Embryonic facial prominence (tissue), 1 donor: ENCODE results near the gene ETS1.
A peak's percentile ranks its signal among the peaks of the same experiment; 100 is the strongest.
"Not testable (repeated sequence)": the region's sequence is repeated elsewhere in the genome, so short reads cannot be mapped to it uniquely, and the experiment has no call there.

Experiments
- DNase-seq: peaks from one replicate; pipeline ENCODE4 v3.0.0-alpha.2; 2016; ENCODE audit errors: extremely low spot score

Gene ETS1

GRCh38 chr11:128465531-128465930, 121.8 kb downstream of the ETS1 start:
- no peak for DNase-seq

- DNase-seq: no peak
Measured at GRCh38 chr11:128464878-128465450, 122.4 kb downstream of the ETS1 start.

DNA sequence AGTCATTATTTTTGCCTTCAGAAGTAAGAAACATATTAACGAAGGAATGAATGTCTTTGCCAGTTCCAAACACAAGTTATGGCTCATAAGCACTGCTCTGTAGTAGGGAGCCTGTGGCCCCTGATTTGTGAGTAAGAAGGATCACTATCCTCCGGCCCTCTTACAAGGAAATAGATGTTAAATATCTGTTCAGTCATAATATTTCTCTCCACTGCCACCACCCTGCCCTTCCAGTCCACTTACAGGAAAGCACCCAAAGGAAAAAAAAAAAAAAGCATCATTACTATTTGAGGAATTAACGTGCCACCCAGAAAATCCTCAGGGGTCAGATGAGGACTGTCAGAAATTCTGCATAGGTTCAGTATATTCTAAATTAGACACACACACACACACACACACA, 123.4 kb downstream of the ETS1 start:
- no peak for DNase-seq

DNA sequence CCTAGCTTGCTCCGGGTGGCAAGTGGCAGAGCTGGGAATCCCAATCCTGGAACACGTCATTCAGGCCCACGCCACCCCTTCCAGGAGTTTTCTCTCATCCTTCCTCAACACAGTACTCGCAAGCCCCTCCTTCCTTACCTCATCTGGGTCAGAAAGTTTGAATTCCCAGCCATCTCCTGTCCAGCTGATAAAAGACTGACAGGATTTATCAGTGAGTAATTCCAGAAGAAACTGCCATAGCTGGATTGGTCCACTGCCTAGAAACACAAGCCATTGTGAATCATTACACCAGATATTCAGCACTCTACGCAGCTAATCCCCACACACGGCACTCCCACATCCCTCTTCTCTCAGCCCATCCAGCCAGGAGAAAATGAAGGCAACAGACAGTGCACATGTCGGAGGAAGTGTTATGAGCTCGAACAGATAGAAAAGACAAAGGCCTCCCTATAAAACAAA, 124.0 kb downstream of the ETS1 start:
- no peak for DNase-seq

GRCh38 chr11:128462922-128463321, 124.4 kb downstream of the ETS1 start:
- no peak for DNase-seq

DNA sequence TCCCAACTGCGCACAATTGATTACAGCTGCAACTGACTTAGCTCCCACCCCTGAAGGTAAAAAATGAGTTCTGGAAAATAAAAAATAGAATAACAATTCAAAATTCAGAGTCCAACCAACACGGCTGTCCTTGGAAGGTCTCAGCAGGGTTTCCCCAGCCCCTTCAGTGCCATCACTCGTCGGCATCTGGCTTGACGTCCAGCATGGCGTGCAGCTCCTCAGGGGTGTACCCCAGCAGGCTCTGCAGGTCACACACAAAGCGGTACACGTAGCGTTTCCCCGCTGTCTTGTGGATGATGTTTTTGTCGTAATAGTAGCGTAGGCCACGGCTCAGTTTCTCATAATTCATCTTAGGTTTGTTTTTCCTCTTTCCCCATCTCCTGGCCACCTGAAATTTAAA, 125.2 kb downstream of the ETS1 start:
- no peak for DNase-seq

DNA sequence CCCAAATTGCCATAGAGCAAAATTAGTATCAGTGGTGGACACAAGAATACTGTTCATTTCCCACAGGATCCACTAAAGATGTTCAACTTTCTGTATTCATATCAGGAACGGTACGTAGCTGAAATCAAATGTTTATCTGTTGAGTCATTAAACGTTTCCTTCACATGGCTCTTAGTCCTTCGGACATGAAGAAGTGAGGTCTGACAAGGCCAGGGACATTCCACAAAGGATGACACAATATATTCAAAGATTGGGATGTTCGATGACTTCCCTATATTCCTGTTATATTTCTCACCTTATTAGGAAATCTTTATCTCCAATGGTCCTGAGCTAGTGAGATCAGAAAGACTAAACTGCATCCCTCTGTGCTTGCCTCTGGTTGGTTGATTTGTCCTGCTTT, 129.0 kb downstream of the ETS1 start:
- no peak for DNase-seq

GRCh38 chr11:128457874-128458273, 129.5 kb downstream of the ETS1 start:
- DNase-seq: no peak

- no peak for DNase-seq
Measured at GRCh38 chr11:128456566-128457268, 130.6 kb downstream of the ETS1 start.

- DNase-seq: no peak
Measured at GRCh38 chr11:128455766-128456165, 131.6 kb downstream of the ETS1 start.

DNA sequence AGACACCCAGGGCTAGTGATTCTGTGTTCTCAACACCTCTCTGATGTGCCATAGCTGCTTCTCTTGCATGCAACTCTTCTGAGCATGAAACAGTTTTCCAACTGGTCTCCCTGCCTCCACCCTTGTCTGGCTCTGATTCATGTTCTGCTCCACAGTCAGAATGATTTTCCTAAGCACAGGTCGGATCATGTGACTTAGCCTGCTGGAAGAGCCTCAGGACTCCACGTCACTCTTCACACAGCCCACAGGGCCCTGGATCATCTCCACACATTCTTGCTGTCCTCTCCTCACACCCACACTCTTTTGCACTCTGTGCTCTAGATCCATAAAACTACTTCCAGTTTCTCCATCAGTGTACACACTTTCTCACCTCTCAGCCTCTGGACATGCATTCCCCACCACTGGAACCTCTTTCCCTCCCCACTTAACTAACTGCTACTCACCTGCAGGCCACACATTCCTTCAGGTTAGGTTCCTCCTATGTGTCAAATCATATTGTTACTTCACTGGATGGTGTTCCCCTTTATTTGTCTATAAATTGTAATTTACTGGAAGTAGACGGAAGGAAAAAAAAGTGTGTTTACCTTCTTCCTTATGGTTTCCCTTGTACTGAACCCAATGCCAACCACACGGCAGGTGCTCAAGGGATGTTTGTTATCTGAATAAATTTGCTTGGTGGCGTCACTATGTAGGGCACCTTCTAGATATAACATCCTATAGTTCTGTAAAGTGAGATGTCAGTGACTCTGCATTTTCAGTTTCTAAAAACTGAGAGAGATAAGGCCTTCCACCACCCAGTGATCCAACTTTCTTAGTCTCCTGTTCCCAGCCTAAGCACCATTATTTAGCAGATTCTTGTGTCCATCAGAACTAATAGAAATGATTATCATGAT, 133.7 kb downstream of the ETS1 start:
- no peak for DNase-seq

DNA sequence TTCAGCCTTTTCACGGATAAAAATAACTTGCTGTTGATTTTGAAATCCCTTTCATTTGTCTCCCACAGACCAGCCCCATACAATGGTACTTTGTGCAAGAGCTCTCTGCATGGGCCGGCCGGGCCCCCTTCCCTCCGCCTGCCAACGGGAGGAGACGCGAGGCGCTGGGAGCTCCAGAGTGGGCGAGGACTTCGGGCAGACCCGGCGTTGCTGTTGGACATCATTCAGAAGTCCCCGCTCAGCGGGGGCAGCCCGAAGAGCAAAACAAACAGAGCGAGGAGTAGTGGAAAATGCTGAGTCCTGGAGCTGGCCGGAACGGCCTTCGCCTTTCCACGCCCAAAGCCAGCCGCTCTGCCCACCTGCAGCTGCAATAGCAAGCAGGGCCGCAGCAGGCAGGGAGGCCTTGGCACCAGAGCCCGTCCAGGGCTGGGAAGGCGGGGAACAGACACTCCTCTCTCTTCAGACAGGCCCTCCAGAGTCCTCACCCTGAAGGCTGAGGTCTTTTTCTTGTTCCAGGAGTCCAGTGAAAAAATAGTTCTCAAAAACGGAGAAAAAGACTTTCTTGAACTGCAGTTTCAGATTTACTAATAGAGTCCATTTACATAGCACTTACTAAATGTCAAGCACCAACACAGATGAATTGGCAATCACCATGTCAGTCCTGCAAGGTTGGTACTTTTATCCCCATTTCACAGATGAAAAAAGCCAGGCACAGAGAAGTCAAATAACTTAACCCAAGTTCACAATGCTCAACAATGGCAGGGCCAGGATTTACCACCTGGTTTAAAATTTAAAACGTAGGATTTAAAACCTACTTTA, 135.5 kb downstream of the ETS1 start:
- peak; percentile 22 for DNase-seq

GRCh38 chr11:128450882-128451651, 136.3 kb downstream of the ETS1 start:
- DNase-seq: no peak

DNA sequence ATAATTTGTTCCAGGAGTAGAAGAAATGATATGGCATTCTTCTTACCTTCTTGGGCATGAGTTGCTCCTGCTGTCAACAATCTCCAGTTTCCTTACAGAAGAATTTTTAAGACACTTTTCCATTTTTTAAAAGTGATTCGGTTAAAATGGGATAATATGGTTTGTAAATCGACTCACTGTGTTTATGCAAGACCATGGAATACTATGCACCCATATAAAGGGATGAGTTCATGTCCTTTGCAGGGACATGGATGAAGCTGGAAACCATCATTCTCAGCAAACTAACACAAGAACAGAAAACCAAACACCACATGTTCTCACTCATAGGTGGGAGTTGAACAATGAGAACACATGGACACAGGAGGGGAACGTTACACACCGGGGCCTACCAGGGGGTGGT, 136.9 kb downstream of the ETS1 start:
- DNase-seq: not testable (repeated sequence)

DNA sequence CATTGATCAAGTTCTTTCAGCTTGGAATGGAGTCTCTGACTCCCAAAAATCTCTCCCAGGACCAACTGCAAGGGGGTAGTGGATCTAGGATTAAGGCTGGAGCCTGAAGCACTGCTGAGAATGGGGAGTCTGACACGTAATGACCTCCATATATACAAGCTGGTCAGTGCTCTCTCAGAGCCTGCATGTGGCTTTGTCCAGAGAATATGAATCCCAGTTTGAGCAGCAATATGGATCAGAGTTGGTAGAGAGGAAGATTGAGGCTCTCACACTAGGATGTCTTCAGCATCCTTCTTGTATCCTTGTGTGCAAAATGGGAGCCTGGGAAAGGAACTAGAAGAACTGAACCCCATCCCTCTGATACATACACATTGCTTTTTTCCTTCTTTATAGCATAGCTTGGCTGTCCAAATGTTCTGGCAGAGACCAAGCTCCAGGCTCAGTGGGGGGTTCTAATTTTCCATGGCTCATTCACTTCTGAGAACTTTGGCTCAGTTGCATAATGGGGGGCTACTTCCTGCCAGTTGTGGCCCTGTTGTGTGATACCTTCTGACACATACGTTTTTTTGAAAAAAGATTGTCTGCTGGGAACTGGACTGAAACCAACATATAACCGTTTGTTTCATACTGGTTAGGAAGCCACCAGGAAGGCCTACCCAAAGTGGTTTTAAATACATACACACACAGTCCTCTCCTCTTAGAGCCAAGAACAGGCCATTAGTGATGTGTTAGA, 138.2 kb downstream of the ETS1 start:
- DNase-seq: no peak

GRCh38 chr11:128448200-128448886, 139.0 kb downstream of the ETS1 start:
- no peak for DNase-seq

DNA sequence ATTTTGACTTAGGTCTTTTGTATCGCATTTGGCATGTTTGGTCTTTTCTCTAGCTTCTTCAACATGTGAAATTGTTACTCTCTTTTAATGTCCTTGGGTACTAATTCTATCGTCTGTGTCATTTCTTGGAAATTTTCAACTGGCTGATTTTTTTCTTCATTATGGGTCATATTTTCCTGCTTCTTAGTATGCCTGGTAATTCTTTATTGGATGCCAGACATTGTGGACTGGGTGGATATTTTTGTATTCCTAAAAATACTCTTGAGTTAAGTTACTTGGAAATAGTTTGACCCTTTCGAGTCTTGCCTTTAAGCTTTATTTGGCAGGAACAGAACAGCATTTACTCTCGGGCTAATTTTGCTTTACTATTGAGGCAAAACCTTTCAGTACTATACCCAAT, 140.1 kb downstream of the ETS1 start:
- DNase-seq: no peak

GRCh38 chr11:128445921-128446320, 141.4 kb downstream of the ETS1 start:
- not testable (repeated sequence) for DNase-seq

DNA sequence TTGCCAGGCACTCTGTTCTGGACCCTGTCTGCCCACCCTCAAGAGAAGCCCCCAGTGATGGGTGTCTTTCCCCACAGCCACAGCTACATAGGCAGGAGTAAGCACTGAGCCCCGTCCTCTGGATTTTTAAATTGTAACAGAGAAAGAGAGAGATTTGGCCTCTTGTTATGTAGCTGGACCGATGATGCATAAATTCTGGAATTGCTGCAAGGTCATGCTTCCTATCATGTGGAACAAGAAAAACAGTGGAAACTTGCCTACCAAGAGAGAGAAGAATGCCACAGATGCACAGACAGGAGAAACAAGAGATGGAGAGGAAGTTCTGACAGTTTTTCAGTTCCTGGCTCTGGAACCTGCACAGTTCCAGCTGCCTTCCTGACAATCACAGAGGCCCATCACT, 150.2 kb downstream of the ETS1 start:
- no peak for DNase-seq

- no peak for DNase-seq
Measured at GRCh38 chr11:128434818-128435217, 152.5 kb downstream of the ETS1 start.
